Nephron (organoid): ENCODE data around the gene PHETA2.

ENCODE experiments used
- H3K27ac Mint-ChIP-seq, 3 experiments: 2 replicates each; pipeline ENCODE4 v1.8.0; 2020; ENCODE audit warnings: mixed read lengths in 3 of 3, mild to moderate bottlenecking in 2 of 3, moderate library complexity in 1 of 3
- H3K27me3 Mint-ChIP-seq: 2 replicates; pipeline ENCODE4 v1.8.0; 2021; ENCODE audit warnings: low read depth, mild to moderate bottlenecking, moderate library complexity, mixed read lengths
- H3K36me3 Mint-ChIP-seq: 2 replicates; pipeline ENCODE4 v1.8.0; 2020; ENCODE audit warnings: low read depth, mixed read lengths
- H3K4me1 Mint-ChIP-seq: 2 replicates; pipeline ENCODE4 v1.8.0; 2020; ENCODE audit warnings: mixed read lengths
- H3K4me3 Mint-ChIP-seq, 3 experiments: 2 replicates each; pipeline ENCODE4 v1.8.0; 2020; ENCODE audit warnings: mild to moderate bottlenecking in 3 of 3, mixed read lengths in 3 of 3, moderate library complexity in 2 of 3
- H3K9me3 Mint-ChIP-seq: 2 replicates; pipeline ENCODE4 v1.8.0; 2020; ENCODE audit warnings: mixed read lengths
- CTCF ChIP-seq, 3 experiments: fragments of 200-600 bp; sonication (generic); IDR thresholded peaks; one replicate each; pipeline ENCODE4 v1.5.0; 2021; ENCODE audit warnings: antibody characterized with exemption in 3 of 3; ENCODE audit not compliant: unreplicated experiment in 3 of 3

PHETA2 gene

DNA sequence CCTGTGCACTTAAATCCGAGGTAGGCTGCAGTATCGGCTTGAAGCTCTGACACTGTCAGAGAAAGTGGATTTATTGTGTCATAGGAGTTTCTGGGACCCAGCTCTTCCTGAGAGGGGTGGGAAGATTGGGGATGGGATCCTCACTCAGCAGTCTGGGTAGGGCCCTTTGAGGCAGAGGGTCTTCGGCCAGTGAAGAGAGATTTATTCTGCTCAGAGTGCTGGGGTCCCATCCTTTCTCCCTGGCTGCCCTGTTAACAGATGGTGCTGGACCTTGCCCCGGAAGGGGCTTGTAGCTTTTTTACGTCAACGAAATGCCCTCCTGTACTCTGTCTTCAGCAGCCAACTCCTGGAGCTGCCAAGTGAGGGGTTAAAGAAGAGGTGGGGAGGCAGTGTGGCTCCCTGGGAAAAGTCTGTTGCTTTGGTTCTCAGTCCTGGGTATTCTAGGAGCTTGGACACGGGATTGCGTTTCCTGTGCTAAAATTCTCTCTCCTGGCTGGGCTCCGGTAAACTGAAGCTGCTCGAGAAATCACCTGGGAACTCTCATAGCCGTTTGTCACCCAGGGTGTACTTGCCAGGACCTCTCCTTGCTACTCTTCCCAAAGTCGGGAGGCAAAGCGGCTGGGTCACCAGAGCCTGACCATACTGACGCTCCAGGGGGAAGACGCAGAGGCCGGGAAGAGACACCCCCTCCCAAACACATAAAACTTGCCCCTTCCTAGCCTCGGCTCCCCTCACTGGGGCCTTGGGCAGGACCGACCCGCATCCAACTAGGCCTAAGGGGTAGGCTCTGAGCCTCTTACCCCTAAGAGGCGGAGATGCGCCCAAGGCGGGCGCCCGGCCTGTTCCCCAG, 4.6 kb downstream of the PHETA2 start:
- Mint-ChIP-seq H3K27me3 (no peaks in the 10 kb centered on the region), H3K36me3 (peaks cover 13% of the 10 kb centered on the region), H3K27ac (peak overlapping the region; percentile 85 to 97 (median 96)), H3K4me1 (peaks cover 45% of the 10 kb centered on the region), H3K4me3 (peak overlapping the region; percentile 92 to 94 (median 93)), H3K9me3 (no peaks in the 10 kb centered on the region)
- TF ChIP-seq CTCF (IDR thresholded peaks at IDR 0.05; ENCODE audit: unreplicated experiment in 3 of 3), result no peak

DNA sequence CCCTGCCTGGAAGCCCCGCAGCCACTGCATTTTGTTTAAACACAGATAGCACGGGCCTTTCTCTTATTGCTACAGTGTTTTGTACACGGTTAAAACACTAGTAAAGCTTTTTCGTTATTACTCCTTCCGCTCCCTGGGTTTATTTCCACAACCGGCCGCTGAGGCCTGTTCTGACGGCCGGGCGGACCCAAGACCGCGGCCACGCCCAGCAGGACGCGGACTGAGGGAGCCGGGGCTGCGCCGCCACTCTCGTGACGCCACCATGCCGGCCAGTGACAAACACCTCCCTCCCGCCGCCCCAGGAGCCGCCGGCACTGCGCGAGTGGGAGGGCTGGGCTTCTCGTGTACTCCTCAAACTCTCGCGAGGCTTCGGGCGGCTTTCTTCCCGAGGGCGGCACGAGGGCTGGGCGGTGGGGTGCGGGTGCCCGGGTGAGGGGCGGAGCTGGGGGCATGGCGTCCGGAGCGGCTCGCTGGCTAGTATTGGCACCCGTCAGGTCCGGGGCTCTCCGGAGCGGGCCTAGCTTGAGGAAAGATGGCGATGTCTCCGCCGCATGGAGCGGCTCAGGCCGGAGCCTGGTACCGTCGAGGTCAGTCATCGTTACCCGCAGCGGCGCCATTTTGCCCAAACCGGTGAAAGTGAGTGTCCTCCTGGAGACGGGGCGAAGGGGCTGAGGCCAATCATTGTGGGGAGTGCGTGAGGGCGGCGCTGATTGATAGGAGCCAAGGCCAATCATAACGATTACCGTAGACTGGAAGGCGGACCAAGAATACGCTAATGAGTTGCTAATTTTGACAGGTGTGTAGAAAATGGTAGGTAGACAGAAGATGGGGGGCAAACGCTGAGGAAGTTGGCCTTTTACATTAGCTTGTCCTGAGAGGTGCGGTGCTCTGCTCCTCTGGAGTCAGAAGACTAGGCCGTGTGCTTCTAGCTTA, 5.5 kb downstream of the PHETA2 start, which contains the start of gene SMDT1:
Gene SMDT1, plus strand, starts transcription at position 382 of the 933 bp plus-strand sequence. Its CDS starts 69 bp downstream, at position 451.
- peak within 1 kb of the TSS; percentile 92 to 94 (median 93) for H3K4me3 Mint-ChIP-seq
- no peaks in the 10 kb centered on the region for H3K27me3 Mint-ChIP-seq
- peak within 1 kb of the TSS; percentile 85 to 97 (median 96) for H3K27ac Mint-ChIP-seq

DNA sequence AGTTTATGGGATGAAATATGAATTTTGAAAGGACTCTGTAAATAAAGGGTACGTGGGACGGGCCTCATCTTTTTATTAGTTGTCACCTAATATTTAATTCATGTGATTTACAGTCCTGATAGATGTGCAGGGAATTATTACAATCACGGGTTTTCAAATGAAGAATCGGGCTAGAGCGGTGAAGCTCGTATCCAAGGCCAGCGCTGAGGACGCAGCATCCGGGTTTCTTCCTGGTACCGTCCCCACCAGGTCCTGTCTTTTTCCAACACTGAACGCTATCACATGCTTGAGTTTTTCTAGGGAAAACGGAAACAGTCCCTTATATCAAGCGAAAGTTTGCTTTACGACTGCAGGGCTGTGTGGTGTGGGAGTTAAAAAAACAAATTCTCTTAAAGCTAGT, 6.2 kb downstream of the PHETA2 start:
- H3K36me3 Mint-ChIP-seq, result peaks cover 29% of the 10 kb centered on the region
- H3K27ac Mint-ChIP-seq, result peak overlapping the region; percentile 85 to 97 (median 96)
- no peak for TF ChIP-seq CTCF (IDR thresholded peaks at IDR 0.05; ENCODE audit: unreplicated experiment in 3 of 3)
- no peaks in the 10 kb centered on the region for H3K27me3 Mint-ChIP-seq
- H3K4me1 Mint-ChIP-seq, result peaks cover 40% of the 10 kb centered on the region
- no peaks in the 10 kb centered on the region for H3K9me3 Mint-ChIP-seq
- peak overlapping the region; percentile 92 to 94 (median 93) for H3K4me3 Mint-ChIP-seq

More for the DNA sequence above, 5.5 kb downstream of the PHETA2 start, which contains the start of gene SMDT1:
- peaks cover 22% of the 10 kb centered on the region for H3K36me3 Mint-ChIP-seq
- TF ChIP-seq CTCF (IDR thresholded peaks at IDR 0.05; ENCODE audit: unreplicated experiment in 3 of 3), result no peak
- peaks cover 45% of the 10 kb centered on the region for H3K4me1 Mint-ChIP-seq
- H3K9me3 Mint-ChIP-seq, result no peaks in the 10 kb centered on the region

DNA sequence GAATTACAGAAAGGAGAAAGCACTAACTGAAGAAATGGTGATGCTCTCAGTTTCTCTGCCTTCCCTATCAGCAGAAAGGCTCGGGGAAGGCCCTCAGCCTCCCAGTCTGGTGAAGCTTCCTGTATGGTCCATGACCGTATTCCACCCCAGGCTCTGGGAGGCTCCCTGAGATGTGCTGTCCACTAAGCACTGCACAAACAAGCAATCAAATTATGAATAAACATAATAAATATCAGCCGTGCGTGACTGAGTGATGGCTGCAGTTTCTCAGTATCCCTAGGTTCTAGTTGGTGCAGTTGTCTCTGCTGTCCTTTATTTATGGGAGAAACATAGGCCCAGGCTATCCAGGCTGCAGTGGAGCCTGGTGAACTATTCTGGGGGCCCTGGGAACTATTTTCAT, 9.1 kb downstream of the PHETA2 start:
- H3K36me3 Mint-ChIP-seq, result peaks cover 48% of the 10 kb centered on the region
- H3K9me3 Mint-ChIP-seq, result no peaks in the 10 kb centered on the region
- peak overlapping the region in 2 of 3 experiments; percentile 66 to 69 for H3K4me3 Mint-ChIP-seq
- no peak for TF ChIP-seq CTCF (IDR thresholded peaks at IDR 0.05; ENCODE audit: unreplicated experiment in 3 of 3)
- H3K27ac Mint-ChIP-seq, result no peak overlapping the region
- peaks cover 31% of the 10 kb centered on the region for H3K4me1 Mint-ChIP-seq
- no peaks in the 10 kb centered on the region for H3K27me3 Mint-ChIP-seq

DNA sequence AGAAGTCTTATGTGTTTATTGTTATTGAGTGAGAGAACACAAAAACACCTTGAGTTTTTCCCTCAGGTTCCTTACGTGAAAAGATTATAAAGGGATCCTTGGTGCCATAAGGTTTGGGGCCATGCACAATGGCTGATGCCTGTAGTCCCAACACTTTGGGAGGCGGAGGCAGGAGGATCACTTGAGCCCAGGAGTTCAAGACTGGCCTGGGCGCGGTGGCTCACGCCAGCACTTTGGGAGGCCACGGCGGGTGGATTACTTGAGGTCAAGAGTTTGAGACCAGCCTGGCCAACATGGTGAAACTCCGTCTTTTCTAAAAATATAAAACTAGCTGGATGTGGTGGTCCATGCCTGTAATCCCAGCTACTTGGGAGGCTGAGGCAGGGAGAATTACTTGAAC, 10.8 kb downstream of the PHETA2 start:
- Mint-ChIP-seq H3K4me3 (peak overlapping the region in 1 of 3 experiments; percentile 30), H3K27me3 (no peaks in the 10 kb centered on the region), H3K4me1 (peaks cover 26% of the 10 kb centered on the region), H3K36me3 (peaks cover 61% of the 10 kb centered on the region), H3K27ac (no peak overlapping the region), H3K9me3 (peaks cover 3% of the 10 kb centered on the region)
- TF ChIP-seq CTCF (IDR thresholded peaks at IDR 0.05; ENCODE audit: unreplicated experiment in 3 of 3), result no peak
